Glomerular visceral epithelial cell (primary cell): ENCODE data around the gene SLC22A2.
"Not testable (repeated sequence)": the region's sequence is repeated elsewhere in the genome, so short reads cannot be mapped to it uniquely, and the experiment has no call there.

ENCODE experiments used
- DNase-seq: peaks from one replicate; pipeline ENCODE4 v3.0.0-alpha.2; 2016; ENCODE audit errors: extremely low spot score

The SLC22A2 gene

GRCh38 chr6:160248538-160248937, 10.1 kb downstream of the SLC22A2 start:
- DNase-seq: peak; percentile 67

GRCh38 chr6:160247457-160247883, 11.2 kb downstream of the SLC22A2 start:
- DNase-seq: peak; percentile 67

- no peak for DNase-seq
Measured at GRCh38 chr6:160240691-160241084, 17.9 kb downstream of the SLC22A2 start.

GRCh38 chr6:160239929-160240690, 18.5 kb downstream of the SLC22A2 start:
- DNase-seq: no peak

GRCh38 chr6:160238761-160239751, 19.6 kb downstream of the SLC22A2 start:
- peak; percentile 75 for DNase-seq

GRCh38 chr6:160238278-160238711, 20.3 kb downstream of the SLC22A2 start:
- no peak for DNase-seq

- DNase-seq: peak; percentile 83
Measured at GRCh38 chr6:160237597-160238275, 20.9 kb downstream of the SLC22A2 start.

- not testable (repeated sequence) for DNase-seq
Measured at GRCh38 chr6:160236235-160236872, 22.3 kb downstream of the SLC22A2 start.

GRCh38 chr6:160233950-160234640, 24.5 kb downstream of the SLC22A2 start:
- not testable (repeated sequence) for DNase-seq

GRCh38 chr6:160227769-160228161, 30.9 kb downstream of the SLC22A2 start:
- DNase-seq: no peak

GRCh38 chr6:160227038-160227768, 31.4 kb downstream of the SLC22A2 start:
- DNase-seq: no peak

- DNase-seq: no peak
Measured at GRCh38 chr6:160226118-160226591, 32.5 kb downstream of the SLC22A2 start.

GRCh38 chr6:160224639-160225237, 33.9 kb downstream of the SLC22A2 start:
- DNase-seq: no peak

GRCh38 chr6:160222491-160222890, 36.1 kb downstream of the SLC22A2 start:
- no peak for DNase-seq

GRCh38 chr6:160221918-160222317, 36.7 kb downstream of the SLC22A2 start:
- no peak for DNase-seq

GRCh38 chr6:160221423-160221822, 37.2 kb downstream of the SLC22A2 start:
- peak; percentile 61 for DNase-seq

GRCh38 chr6:160218810-160219209, 39.8 kb downstream of the SLC22A2 start:
- DNase-seq: no peak

- no peak for DNase-seq
Measured at GRCh38 chr6:160217863-160218262, 40.8 kb downstream of the SLC22A2 start.

- DNase-seq: no peak
Measured at GRCh38 chr6:160217073-160217472, 41.5 kb downstream of the SLC22A2 start.

GRCh38 chr6:160215232-160215631, 43.4 kb downstream of the SLC22A2 start:
- DNase-seq: peak; percentile 50
